HG03432 (cell line): ENCODE results near the gene ZAP70.

Experiments used
- ATAC-seq: cut with Tn5 transposase; IDR thresholded peaks from one replicate; pipeline ENCODE4 v1.9.1; 2021; ENCODE audit warnings: mild to moderate bottlenecking, moderate library complexity; ENCODE audit not compliant: unreplicated experiment

Gene ZAP70

DNA sequence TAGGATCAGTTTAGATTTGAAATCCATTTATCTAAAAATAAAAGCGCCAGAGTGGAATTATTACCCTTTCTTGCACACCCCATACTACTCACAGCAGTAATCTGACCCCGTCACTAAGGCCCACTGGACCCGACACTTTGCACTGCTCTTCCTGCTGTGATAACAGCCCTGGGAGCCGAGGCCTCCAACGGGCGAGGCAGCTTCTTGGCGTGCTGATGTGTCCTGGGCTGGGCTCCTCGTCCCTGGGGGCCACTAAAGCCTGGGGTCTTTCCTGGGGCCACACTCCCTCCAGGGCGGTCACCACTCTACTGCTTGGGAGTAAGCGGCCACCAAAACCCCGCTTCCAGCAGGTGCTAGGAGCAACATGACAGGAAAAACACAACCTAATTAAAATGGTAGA, 61.7 kb downstream of the ZAP70 start:
- no peak for ATAC-seq

DNA sequence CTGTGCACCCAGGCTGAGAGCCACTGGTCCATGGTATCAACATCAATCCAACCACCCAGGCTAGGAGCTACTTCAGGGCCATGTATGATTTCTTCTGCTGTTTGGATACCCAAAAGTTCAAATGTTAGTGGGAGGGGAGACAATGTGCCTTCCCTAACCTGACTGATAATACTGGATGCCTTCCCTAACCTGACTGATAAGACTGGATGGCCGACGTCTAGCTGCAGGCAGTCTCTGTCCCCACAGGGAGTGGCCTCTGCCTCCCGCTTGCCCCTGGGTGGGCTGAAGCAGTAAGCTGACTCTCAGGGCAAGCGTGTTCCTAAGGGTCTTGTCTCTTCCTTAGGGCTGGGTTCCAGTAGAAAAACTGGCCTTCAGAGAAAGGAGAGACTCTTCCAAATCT, 65.8 kb downstream of the ZAP70 start:
- ATAC-seq = no peak

GRCh38 chr2:97781981-97782380, 68.6 kb downstream of the ZAP70 start:
- no peak for ATAC-seq

GRCh38 chr2:97784953-97785352, 71.6 kb downstream of the ZAP70 start:
- ATAC-seq = no peak

DNA sequence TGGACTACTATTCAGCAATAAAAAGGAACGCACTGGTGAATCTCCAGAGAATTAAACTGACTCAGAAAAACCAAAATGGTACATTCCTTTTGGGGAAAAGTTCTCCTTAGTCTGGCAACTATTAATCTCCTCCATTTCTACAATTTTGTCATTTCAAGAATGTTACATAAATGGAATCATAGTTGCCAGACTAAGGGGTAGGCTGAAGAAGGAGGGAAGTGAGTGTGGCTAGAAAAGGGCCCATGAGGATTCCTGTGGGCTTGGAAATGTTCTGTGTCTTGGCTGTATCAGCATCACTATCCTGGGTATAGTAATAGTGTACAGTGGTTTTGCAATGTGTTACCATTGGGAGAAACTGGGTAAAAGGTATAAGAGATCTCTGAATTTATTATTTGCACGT, 72.4 kb downstream of the ZAP70 start:
- ATAC-seq = no peak

DNA sequence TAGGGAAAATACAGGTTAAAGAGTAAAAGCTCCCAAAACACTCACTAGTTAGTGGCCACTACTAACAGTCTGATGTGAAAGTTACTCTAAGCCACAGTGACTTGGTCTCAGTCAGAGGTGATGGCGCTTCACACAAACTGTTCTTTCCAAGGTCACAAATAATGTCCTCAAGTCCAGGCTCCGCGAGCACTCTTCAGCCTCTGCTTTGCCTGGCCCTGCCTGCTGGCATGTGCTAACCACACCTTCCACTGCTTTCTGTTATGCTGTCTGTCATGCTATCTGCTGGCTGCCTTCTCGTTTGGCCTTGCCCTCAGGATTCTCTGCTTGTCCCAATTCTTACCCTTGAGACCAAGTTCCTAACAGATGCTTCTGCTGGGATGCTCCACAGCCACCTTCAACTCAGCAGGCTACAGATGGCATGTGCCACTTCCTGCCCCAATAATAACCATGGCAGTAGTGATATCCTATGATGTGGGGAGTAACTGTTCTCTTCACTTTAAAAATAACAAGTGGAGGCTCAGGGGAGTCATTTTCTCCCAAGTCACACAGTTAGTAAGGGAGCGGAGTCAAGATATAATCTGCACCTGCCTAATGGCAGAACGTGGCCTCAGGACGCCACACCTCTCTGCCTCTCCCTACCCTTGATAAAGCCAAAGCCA, 75.7 kb downstream of the ZAP70 start:
- ATAC-seq = no peak
